ENCODE results near the gene DCLRE1B. TPM values are rescaled to one million over a fixed set of nuclear protein-coding genes. Genes with fewer than 3 reads are reported as not detected.

Gene DCLRE1B
- total RNA-seq, 4 donors from 2014 or later, result 3.5 to 7.2 (median 4.3) TPM

DNA sequence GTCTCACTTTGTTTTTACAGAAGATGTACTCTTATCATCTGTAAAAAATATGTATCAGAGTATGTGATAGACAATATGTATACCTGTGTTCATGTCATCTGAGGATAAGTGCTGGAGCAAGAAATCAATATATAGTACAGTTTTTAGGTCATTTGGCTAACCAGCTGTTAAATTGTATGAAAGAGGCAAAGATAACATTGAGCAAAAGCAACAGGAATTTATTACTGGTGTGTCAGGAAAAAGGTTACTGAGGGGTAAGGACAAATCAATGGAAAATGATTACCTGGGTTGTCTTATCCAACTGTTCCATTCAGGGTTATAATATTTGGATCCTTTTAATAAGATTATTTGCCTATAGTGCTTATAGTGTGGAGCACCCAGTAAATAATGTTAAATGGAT, 28.9 kb downstream of the DCLRE1B start:
- TF ChIP-seq POLR2A (IDR thresholded peaks at IDR 0.05), result no peak
- TF ChIP-seq, protein P1, sequence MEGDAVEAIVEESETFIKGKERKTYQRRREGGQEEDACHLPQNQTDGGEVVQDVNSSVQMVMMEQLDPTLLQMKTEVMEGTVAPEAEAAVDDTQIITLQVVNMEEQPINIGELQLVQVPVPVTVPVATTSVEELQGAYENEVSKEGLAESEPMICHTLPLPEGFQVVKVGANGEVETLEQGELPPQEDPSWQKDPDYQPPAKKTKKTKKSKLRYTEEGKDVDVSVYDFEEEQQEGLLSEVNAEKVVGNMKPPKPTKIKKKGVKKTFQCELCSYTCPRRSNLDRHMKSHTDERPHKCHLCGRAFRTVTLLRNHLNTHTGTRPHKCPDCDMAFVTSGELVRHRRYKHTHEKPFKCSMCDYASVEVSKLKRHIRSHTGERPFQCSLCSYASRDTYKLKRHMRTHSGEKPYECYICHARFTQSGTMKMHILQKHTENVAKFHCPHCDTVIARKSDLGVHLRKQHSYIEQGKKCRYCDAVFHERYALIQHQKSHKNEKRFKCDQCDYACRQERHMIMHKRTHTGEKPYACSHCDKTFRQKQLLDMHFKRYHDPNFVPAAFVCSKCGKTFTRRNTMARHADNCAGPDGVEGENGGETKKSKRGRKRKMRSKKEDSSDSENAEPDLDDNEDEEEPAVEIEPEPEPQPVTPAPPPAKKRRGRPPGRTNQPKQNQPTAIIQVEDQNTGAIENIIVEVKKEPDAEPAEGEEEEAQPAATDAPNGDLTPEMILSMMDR (IDR thresholded peaks at IDR 0.05), result no peak
- H3K4me1 ChIP-seq, result peaks cover 0 to 71% (median 38%) of the 10 kb centered on the region in 4 donors
- H3K4me3 ChIP-seq, result no peak overlapping the region
- no peak for DNase-seq (ENCODE audit: low spot score in 2 of 2)
- no peaks in the 10 kb centered on the region for H3K9me3 ChIP-seq
- no peak overlapping the region for H3K27ac ChIP-seq
- H3K36me3 ChIP-seq, result no peaks in the 10 kb centered on the region
- H3K27me3 ChIP-seq, result no peaks in the 10 kb centered on the region

GRCh38 chr1:113934511-113935055, 29.5 kb downstream of the DCLRE1B start:
- H3K27ac ChIP-seq, result no peak overlapping the region
- WGBS, 2 donors, result 59 to 83% methylated on average over 5 of the region's 5 CpGs
- H3K36me3 ChIP-seq, result no peaks in the 10 kb centered on the region
- no peaks in the 10 kb centered on the region for H3K9me3 ChIP-seq
- H3K4me3 ChIP-seq, result no peak overlapping the region
- H3K4me1 ChIP-seq, result peaks cover 0 to 77% (median 38%) of the 10 kb centered on the region in 4 donors
- DNase-seq (ENCODE audit: low spot score in 2 of 2), result no peak
- no peak for TF ChIP-seq POLR2A (IDR thresholded peaks at IDR 0.05)
- TF ChIP-seq EP300 (IDR thresholded peaks at IDR 0.05), result no peak
- TF ChIP-seq, protein P1 (IDR thresholded peaks at IDR 0.05), result no peak
- H3K27me3 ChIP-seq, result no peaks in the 10 kb centered on the region

DNA sequence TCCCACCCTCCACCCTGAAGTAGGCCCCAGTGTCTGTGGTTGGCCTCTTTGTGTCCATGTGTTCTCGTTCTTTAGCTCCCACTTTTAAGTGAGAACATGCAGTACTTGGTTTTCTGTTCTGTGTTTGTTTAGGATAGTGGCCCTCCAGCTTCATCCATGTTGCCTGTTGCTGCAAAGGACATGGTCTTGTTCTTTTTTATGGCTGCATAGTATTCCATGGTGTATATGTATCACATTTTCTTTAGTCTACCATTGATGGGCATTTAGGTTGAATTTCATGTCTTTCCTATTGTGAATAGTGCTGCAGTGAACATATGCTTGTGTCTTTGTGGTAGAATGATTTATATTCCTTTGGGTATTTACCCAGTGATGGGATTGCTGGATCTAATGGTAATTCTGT, 30.1 kb downstream of the DCLRE1B start:
- TF ChIP-seq, protein P1 (IDR thresholded peaks at IDR 0.05), result no peak
- TF ChIP-seq POLR2A (IDR thresholded peaks at IDR 0.05) (no peak), EP300 (IDR thresholded peaks at IDR 0.05) (no peak)
- Histone ChIP-seq H3K36me3 (peaks cover 0 to under 1% (median 0%) of the 10 kb centered on the region in 3 donors), H3K27ac (no peak overlapping the region), H3K4me3 (no peak overlapping the region), H3K9me3 (no peaks in the 10 kb centered on the region), H3K27me3 (no peaks in the 10 kb centered on the region), H3K4me1 (peaks cover 0 to 82% (median 38%) of the 10 kb centered on the region in 4 donors)
- DNase-seq (ENCODE audit: low spot score in 2 of 2), result no peak
- WGBS, 2 donors, result 91 to 100% methylated on average over 1 of the region's 1 CpG

- no peak overlapping the region for H3K27ac ChIP-seq
- peaks cover 0 to 8% (median 0%) of the 10 kb centered on the region in 3 donors for H3K36me3 ChIP-seq
- WGBS, 2 donors, result 67 to 70% methylated on average over 1 of the region's 1 CpG
- H3K27me3 ChIP-seq, result no peaks in the 10 kb centered on the region
- TF ChIP-seq POLR2A (IDR thresholded peaks at IDR 0.05) (no peak), EP300 (IDR thresholded peaks at IDR 0.05) (no peak)
- TF ChIP-seq, protein P1 (IDR thresholded peaks at IDR 0.05), result no peak
- DNase-seq (ENCODE audit: low spot score in 2 of 2), result no peak
- no peaks in the 10 kb centered on the region for H3K9me3 ChIP-seq
- H3K4me1 ChIP-seq, result peaks cover 0 to 81% (median 33%) of the 10 kb centered on the region in 4 donors
- no peak overlapping the region for H3K4me3 ChIP-seq
These were observed 30.8 kb downstream of the DCLRE1B start for GRCh38 chr1:113935970-113936369.

GRCh38 chr1:113937146-113937545, 32.0 kb downstream of the DCLRE1B start:
- H3K27me3 ChIP-seq, result no peaks in the 10 kb centered on the region
- TF ChIP-seq, protein P1 (IDR thresholded peaks at IDR 0.05), result no peak
- no peak for TF ChIP-seq EP300 (IDR thresholded peaks at IDR 0.05)
- TF ChIP-seq POLR2A (IDR thresholded peaks at IDR 0.05), result no peak
- peaks cover 0 to 70% (median 22%) of the 10 kb centered on the region in 4 donors for H3K4me1 ChIP-seq
- H3K4me3 ChIP-seq, result no peak overlapping the region
- H3K36me3 ChIP-seq, result peaks cover 0 to 20% (median 0%) of the 10 kb centered on the region in 3 donors
- no peak for DNase-seq (ENCODE audit: low spot score in 2 of 2)
- 67 to 73% methylated on average over 1 of the region's 1 CpG for WGBS, 2 donors
- no peaks in the 10 kb centered on the region for H3K9me3 ChIP-seq
- no peak overlapping the region for H3K27ac ChIP-seq

Data from tibial nerve (tissue), 4 donors.